ENCODE data around the gene SH3RF2. TPM values are rescaled to one million over a fixed set of nuclear protein-coding genes. Genes with fewer than 3 reads are reported as not detected.

Gene SH3RF2
- total RNA-seq, 1 donor from 2014 or later = 0.36 TPM

DNA sequence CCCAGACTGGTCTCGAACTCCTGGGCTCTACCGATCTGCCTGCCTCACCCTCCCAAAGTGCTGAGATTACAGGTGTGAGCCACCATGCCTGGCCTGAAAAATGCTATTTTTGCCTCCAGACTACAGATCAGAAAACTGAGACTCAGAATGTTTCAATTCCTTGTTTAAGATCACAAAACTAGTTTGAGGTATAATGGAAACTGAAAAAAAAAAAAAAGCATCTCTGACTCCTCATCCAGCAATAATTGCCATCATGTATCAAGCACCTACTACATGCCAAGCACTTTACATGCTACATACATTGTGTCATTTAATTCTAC, 133.4 kb downstream of the SH3RF2 start:
- no peak for DNase-seq (ENCODE audit: low spot score)
- no peaks in the 10 kb centered on the region for H3K79me2 ChIP-seq (ENCODE audit: low read depth)
- no peak overlapping the region for H2AFZ ChIP-seq (replicated peaks)
- H3K4me3 Mint-ChIP-seq = no peak overlapping the region
- peaks cover 2% of the 10 kb centered on the region for H3K27me3 Mint-ChIP-seq (ENCODE audit: insufficient read depth, low read depth)
- no peak overlapping the region for H3K27ac Mint-ChIP-seq
- no peaks in the 10 kb centered on the region for H3F3A ChIP-seq (ENCODE audit: low read depth)
- H3K9me3 Mint-ChIP-seq = no peaks in the 10 kb centered on the region
- H3K9me3 ChIP-seq (ENCODE audit: low read depth) = no peaks in the 10 kb centered on the region
- no peaks in the 10 kb centered on the region for H3K36me3 ChIP-seq
- no peak overlapping the region for H3K9ac ChIP-seq
- H3K27ac ChIP-seq = no peak overlapping the region
- no peaks in the 10 kb centered on the region for H4K20me1 ChIP-seq (ENCODE audit: low read depth)
- H3K4me1 Mint-ChIP-seq = peaks cover 3% of the 10 kb centered on the region
- H3K4me2 ChIP-seq = no peak overlapping the region
- peaks cover 9% of the 10 kb centered on the region for H3K4me1 ChIP-seq
- H3K4me3 ChIP-seq = no peak overlapping the region
- TF ChIP-seq EZH2phosphoT487 (IDR thresholded peaks at IDR 0.05) = no peak
- TF ChIP-seq EZH2 (IDR thresholded peaks at IDR 0.05) = no peak
- TF ChIP-seq, protein P1, sequence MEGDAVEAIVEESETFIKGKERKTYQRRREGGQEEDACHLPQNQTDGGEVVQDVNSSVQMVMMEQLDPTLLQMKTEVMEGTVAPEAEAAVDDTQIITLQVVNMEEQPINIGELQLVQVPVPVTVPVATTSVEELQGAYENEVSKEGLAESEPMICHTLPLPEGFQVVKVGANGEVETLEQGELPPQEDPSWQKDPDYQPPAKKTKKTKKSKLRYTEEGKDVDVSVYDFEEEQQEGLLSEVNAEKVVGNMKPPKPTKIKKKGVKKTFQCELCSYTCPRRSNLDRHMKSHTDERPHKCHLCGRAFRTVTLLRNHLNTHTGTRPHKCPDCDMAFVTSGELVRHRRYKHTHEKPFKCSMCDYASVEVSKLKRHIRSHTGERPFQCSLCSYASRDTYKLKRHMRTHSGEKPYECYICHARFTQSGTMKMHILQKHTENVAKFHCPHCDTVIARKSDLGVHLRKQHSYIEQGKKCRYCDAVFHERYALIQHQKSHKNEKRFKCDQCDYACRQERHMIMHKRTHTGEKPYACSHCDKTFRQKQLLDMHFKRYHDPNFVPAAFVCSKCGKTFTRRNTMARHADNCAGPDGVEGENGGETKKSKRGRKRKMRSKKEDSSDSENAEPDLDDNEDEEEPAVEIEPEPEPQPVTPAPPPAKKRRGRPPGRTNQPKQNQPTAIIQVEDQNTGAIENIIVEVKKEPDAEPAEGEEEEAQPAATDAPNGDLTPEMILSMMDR (IDR thresholded peaks at IDR 0.05) = no peak
- H3K36me3 Mint-ChIP-seq = no peaks in the 10 kb centered on the region
- peaks cover 5% of the 10 kb centered on the region for H3K27me3 ChIP-seq

DNA sequence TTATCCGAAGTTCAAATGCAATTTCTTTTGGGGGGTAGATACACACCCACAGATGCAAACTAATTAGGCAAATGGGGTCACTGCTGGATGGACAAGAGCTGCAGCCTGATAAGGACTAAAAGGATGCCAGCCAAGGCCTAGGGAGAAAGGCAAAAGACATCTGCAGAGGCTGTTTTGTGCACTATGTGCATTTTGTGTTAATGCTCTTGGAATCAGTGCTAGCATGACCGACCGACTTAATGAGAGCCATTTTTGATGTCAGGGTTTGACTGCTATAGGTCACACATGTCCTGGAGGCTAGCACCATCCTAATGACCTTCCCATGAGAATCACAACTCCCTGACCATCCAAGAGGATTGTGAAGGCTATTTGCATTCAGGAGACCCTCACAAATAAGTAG, 134.4 kb downstream of the SH3RF2 start:
- Histone ChIP-seq H3K9ac (no peak overlapping the region), H3F3A (ENCODE audit: low read depth) (no peaks in the 10 kb centered on the region), H3K36me3 (no peaks in the 10 kb centered on the region), H3K27me3 (peaks cover 5% of the 10 kb centered on the region), H2AFZ (replicated peaks) (no peak overlapping the region), H3K4me1 (peaks cover 10% of the 10 kb centered on the region), H4K20me1 (ENCODE audit: low read depth) (no peaks in the 10 kb centered on the region), H3K9me3 (ENCODE audit: low read depth) (no peaks in the 10 kb centered on the region), H3K4me2 (no peak overlapping the region), H3K79me2 (ENCODE audit: low read depth) (no peaks in the 10 kb centered on the region), H3K4me3 (no peak overlapping the region), H3K27ac (no peak overlapping the region)
- no peaks in the 10 kb centered on the region for H3K9me3 Mint-ChIP-seq
- peaks cover 2% of the 10 kb centered on the region for H3K27me3 Mint-ChIP-seq (ENCODE audit: insufficient read depth, low read depth)
- H3K36me3 Mint-ChIP-seq = no peaks in the 10 kb centered on the region
- TF ChIP-seq EZH2 (IDR thresholded peaks at IDR 0.05) = no peak
- TF ChIP-seq EZH2phosphoT487 (IDR thresholded peaks at IDR 0.05) = no peak
- TF ChIP-seq, protein P1 (IDR thresholded peaks at IDR 0.05) = no peak
- H3K4me1 Mint-ChIP-seq = peaks cover 3% of the 10 kb centered on the region
- no peak for DNase-seq (ENCODE audit: low spot score)
- no peak overlapping the region for H3K4me3 Mint-ChIP-seq
- H3K27ac Mint-ChIP-seq = no peak overlapping the region

DNA sequence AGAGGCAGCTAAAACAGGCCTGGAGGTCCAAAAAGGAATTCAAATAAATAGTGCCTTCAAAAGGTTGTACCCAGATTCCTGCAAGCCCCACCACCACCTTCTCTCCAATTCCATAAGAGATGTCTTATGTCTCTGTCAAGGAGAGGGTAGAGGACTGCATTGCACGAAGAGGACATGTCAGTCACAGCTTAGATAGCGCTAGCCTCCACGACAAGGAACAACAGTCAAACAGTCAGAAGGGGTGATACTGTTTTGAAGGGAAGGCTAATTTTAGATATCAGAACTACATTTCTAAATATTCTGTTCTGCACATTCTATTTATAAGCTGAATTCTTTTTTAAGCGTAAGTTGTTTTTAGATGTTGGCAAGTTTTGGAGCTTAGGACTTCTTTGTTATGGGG, 134.8 kb downstream of the SH3RF2 start:
- Histone ChIP-seq H3K27ac (no peak overlapping the region), H3K4me3 (no peak overlapping the region), H3K4me1 (peaks cover 14% of the 10 kb centered on the region), H3K4me2 (no peak overlapping the region), H3K36me3 (no peaks in the 10 kb centered on the region), H3K9ac (no peak overlapping the region), H3K79me2 (ENCODE audit: low read depth) (no peaks in the 10 kb centered on the region), H3K9me3 (ENCODE audit: low read depth) (no peaks in the 10 kb centered on the region), H3F3A (ENCODE audit: low read depth) (no peaks in the 10 kb centered on the region), H4K20me1 (ENCODE audit: low read depth) (no peaks in the 10 kb centered on the region), H2AFZ (replicated peaks) (no peak overlapping the region), H3K27me3 (peaks cover 5% of the 10 kb centered on the region)
- Mint-ChIP-seq H3K27me3 (ENCODE audit: insufficient read depth, low read depth) (peaks cover 2% of the 10 kb centered on the region), H3K36me3 (no peaks in the 10 kb centered on the region), H3K4me3 (no peak overlapping the region), H3K4me1 (peaks cover 3% of the 10 kb centered on the region), H3K27ac (no peak overlapping the region), H3K9me3 (no peaks in the 10 kb centered on the region)
- DNase-seq (ENCODE audit: low spot score) = no peak
- TF ChIP-seq EZH2phosphoT487 (IDR thresholded peaks at IDR 0.05) = no peak
- no peak for TF ChIP-seq EZH2 (IDR thresholded peaks at IDR 0.05)
- TF ChIP-seq, protein P1 (IDR thresholded peaks at IDR 0.05) = no peak

DNA sequence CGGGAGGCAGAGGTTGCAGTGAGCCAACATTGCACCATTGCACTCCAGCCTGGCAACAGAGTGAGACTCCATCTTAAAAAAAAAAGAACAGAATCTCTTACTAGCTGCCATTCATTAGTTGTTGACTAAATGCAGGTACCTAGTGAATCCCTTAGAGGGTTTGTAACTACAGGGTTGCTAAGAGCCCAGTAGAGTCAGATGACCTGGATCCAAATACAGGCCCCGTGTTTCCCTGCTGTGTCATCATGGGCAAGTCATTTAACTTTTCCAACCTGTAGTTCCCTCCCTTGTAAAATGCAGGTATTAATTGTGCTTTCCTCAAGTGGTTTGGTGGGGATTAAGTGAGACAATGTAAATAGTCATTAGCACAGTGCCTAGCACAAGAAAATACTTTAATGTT, 136.2 kb downstream of the SH3RF2 start:
- Histone ChIP-seq H3K9me3 (ENCODE audit: low read depth) (no peaks in the 10 kb centered on the region), H2AFZ (replicated peaks) (no peak overlapping the region), H3K4me2 (no peak overlapping the region), H3K27me3 (peaks cover 5% of the 10 kb centered on the region), H4K20me1 (ENCODE audit: low read depth) (no peaks in the 10 kb centered on the region), H3F3A (ENCODE audit: low read depth) (no peaks in the 10 kb centered on the region), H3K4me3 (no peak overlapping the region), H3K36me3 (no peaks in the 10 kb centered on the region), H3K9ac (no peak overlapping the region), H3K4me1 (peaks cover 24% of the 10 kb centered on the region), H3K79me2 (ENCODE audit: low read depth) (no peaks in the 10 kb centered on the region), H3K27ac (no peak overlapping the region)
- no peak for DNase-seq (ENCODE audit: low spot score)
- no peak for TF ChIP-seq EZH2 (IDR thresholded peaks at IDR 0.05)
- TF ChIP-seq EZH2phosphoT487 (IDR thresholded peaks at IDR 0.05) = no peak
- TF ChIP-seq, protein P1 (IDR thresholded peaks at IDR 0.05) = no peak
- Mint-ChIP-seq H3K4me1 (peaks cover 6% of the 10 kb centered on the region), H3K9me3 (no peaks in the 10 kb centered on the region), H3K36me3 (no peaks in the 10 kb centered on the region), H3K27ac (no peak overlapping the region), H3K4me3 (no peak overlapping the region), H3K27me3 (ENCODE audit: insufficient read depth, low read depth) (peaks cover 2% of the 10 kb centered on the region)

All from neural progenitor cell (in vitro differentiated cells).